Ovary (tissue), 3 donors: ENCODE measurements around the gene ZCCHC10.

ENCODE experiments used
- POLR2A ChIP-seq: fragments of 450-650 bp; IDR thresholded peaks from one replicate; pipeline ENCODE4 v1.6.1; 2017; ENCODE audit warnings: antibody characterized with exemption, mild to moderate bottlenecking, moderate library complexity
- TF ChIP-seq, protein P1 (sequence below), 3 donors: fragments of 450-650 bp in 2 of 3; fragments of 200-600 bp in 1 of 3; IDR thresholded peaks; one replicate each; pipeline versions ENCODE4 v1.5.1 to v1.8.0; 2016 to 2022; ENCODE audit warnings: antibody characterized with exemption in 3 of 3, mild to moderate bottlenecking in 1 of 3
- donor health status: DM: no; HTN: no; CAD: no.

- TF ChIP-seq, protein P1, sequence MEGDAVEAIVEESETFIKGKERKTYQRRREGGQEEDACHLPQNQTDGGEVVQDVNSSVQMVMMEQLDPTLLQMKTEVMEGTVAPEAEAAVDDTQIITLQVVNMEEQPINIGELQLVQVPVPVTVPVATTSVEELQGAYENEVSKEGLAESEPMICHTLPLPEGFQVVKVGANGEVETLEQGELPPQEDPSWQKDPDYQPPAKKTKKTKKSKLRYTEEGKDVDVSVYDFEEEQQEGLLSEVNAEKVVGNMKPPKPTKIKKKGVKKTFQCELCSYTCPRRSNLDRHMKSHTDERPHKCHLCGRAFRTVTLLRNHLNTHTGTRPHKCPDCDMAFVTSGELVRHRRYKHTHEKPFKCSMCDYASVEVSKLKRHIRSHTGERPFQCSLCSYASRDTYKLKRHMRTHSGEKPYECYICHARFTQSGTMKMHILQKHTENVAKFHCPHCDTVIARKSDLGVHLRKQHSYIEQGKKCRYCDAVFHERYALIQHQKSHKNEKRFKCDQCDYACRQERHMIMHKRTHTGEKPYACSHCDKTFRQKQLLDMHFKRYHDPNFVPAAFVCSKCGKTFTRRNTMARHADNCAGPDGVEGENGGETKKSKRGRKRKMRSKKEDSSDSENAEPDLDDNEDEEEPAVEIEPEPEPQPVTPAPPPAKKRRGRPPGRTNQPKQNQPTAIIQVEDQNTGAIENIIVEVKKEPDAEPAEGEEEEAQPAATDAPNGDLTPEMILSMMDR (IDR thresholded peaks at IDR 0.05) = no peak
- peak; percentile 30 for TF ChIP-seq POLR2A
Measured at GRCh38 chr5:132962429-132963021, 63.8 kb downstream of the ZCCHC10 start.
